IPS-NIHi11 (cell line): ENCODE measurements around the gene PDGFA.

Experiments
- DNase-seq: peaks from one replicate; pipeline ENCODE4 v3.0.0; 2012; ENCODE audit warnings: mixed read lengths, low spot score

Gene PDGFA

DNA sequence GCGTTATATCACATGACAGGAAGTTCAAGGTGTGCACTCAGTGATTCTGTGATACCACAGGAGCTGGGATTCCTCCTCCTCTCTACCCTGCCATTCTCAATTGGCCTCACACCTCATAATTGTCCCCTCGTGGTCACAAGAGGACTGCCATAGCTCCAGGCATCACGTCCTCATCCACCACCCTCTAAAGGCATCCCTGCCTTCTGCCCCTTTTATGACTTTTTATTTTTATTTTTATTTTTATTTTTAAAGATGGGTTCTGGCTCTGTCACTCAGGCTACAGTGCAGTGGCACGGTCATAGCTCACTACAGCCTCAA is 47.0 kb downstream of the PDGFA start:
- no peak for DNase-seq

DNA sequence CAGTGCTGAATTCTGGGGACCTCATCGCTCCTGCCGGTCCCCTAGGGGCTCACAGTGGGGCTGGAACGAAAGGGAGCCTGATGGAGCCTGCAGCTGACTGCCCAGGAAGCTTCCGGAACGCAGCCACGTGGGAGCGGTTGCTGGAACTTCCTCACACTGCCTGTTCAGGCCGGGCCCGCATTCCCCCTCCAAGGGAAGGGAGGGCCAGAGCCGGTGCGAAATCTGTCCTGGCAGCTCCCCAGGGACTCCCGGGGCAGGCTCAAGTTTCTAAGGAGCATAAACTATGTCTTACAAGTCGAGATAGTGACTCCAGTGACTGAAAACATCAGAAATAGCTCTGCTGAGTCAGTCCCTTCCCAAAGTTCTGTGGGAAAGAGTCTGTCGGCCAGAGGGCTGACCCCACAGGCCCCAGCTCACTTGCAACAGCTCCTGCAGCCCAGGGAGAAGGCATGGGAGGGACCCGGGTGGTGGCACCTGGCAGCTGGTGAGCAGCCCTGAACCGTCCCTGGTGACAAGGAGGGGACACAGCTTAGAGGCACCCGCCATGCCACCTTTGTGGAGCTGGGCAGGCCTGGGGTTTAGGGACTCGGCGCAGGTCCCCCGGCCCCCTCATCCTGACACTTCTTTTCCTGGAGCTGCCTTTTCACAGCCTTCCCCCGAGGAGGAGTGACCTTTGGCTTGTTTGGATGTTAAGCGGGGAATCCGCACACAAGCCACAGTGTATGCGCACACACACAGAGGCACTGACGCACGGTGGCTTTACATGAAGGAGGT is 47.6 kb downstream of the PDGFA start:
- DNase-seq = peak; percentile 60

DNA sequence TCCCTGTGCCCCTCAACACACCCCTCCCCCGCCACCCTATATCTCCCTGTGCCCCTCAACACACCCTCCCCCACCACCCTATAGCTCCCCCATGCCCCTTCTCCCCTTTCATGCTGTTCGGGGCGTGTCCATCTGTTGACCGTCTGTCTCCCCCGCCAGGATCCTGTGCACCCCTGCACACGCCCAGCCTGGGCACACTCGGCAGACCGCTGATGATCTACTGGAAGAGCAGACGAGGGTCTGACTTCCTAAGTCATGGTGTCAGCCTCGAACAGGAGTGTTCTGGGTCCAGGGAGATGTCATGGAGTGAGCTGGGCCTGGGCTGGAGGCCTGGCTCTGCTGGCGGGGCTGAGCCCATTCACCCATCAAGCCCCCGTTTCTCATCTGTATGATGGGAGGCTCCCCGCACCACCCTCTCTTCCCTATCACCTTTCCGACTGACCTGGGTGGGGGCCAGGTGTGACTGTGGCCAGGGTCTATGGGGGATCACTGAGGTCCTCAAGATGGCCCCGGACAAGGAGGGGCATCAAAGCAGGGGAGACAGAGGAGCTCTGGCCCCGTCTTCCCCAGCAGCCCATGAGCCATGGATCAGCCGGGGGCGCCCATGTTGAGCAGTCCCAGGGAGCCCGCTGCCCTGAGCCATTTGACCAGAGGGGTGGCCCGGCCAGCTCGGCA is 48.3 kb downstream of the PDGFA start:
- DNase-seq = peak; percentile 17

- DNase-seq = no peak
Measured at GRCh38 chr7:469563-469961, 50.1 kb downstream of the PDGFA start.

DNA sequence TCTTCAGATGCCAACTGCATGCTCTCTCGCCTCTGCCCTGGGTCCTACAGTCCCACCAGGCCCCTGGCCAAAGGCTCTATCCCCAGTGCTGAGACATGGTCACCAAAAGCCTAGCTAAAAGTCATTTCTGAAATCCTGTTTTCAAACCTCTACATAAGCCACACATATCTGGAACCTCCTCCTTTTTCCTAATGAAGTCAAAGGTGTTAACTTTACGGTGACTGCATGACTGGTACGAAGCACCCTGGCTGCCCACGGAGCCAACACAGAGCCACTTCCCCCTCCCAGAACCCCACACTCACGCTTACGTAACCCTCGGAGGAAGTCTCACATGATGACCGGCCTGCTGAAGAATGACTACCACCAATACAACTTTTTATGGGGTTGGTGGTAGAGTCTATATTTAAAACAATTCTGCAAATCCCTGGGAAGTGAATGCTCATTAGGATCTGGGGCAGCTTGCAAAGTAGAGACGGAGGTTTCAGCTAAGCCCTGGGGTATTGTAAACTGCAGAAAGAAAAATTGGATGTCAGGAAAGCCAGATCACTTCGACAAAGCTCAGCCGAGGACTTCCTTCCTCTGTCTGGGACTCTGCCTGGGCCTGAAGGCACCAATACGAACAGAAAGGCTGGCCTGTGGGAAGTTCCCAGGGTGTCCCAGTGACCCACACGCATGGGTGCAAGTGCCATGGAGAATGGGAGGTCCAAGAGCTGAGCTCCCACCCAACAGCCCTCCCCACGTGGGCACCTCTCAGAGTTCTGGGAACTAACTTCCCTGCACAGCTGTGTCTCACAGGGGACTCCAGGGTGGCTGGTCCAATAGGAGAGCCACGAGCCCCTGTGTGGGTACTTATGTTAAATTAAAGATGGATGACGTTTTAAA is 50.7 kb downstream of the PDGFA start:
- DNase-seq = no peak

DNA sequence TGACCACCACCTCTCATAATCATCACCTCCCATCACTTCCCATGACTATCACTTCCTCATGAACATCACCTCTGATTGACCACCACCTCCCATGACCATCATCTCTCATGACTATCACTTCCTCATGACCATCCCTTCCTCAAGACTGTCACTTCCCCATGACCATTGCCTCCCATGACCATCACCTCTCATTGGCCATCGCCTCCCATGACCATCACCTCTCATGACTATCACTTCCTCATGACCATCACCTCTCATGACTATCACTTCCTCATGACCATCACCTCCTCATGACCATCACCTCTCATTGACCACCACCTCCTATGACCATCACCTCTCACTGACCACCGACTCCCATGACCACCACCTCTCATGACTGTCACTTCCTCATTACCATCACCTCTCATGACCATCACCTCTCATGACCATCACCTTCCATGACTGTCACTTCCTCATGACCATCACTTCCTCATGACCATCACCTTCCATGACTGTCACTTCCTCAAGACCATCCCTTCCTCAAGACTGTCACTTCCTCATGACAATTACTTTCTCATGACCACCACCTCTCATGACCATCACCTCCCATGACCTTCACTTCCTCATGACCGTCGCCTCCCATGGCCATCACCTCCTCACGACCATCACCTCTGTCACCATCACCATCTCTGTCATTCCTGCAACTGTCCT is 51.6 kb downstream of the PDGFA start:
- DNase-seq = no peak

DNA sequence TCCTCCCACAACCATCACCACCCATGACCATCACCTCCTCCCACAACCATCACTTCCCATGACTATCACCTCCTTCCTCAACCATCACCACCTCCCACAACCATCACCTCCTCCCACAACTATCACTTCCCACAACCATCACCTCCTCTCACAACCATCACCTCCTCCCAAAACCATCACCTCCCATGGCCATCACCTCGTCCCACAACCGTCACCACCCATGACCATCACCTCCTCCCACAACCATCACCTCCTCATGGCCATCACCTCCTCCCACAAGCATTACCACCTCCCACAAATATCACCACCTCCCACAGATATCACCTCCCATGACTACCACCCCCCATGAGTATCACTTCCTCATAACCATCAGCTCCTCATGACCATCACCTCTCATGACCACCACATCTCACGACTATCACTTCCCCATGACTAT is 52.2 kb downstream of the PDGFA start:
- no peak for DNase-seq

- DNase-seq = no peak
Measured at GRCh38 chr7:466465-467191, 53.0 kb downstream of the PDGFA start.

- DNase-seq = no peak
Measured at GRCh38 chr7:465710-466400, 53.8 kb downstream of the PDGFA start.

GRCh38 chr7:464454-465401 is 54.9 kb downstream of the PDGFA start:
- no peak for DNase-seq

DNA sequence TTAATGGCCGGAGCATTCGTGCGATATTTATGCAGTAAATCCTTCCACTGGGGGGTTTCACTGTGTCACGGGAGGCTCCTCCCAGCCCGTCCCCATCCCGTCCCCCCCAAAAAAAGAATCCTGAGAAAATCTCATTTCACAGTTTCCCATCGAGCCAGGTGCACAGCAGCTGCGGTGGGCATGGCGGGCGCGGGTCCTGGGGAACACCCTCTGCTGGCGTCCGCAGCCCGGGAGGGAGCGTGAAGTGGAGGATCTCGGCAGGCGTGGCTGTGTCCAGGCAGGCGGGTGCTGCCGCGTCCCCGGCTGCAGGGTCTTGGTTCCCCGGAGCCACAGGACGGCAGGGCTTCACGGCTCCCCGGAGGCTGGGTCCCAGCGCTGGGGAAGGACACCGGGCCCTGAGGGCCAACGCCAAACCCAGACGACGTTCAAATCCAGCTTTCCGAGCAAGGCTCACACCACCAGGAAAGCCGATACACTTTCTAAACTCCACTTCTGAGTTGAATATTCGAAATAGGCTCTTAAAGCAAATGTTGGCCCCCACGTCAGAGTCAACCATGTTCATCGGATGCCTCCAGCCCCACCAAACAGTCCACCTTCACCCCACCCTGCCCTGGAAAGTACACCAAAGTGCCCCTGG is 55.7 kb downstream of the PDGFA start:
- no peak for DNase-seq

- DNase-seq = no peak
Measured at GRCh38 chr7:463362-463781, 56.3 kb downstream of the PDGFA start.

GRCh38 chr7:462173-463103 is 57.2 kb downstream of the PDGFA start:
- DNase-seq = peak; percentile 37

- peak; percentile 43 for DNase-seq
Measured at GRCh38 chr7:461453-462172, 58.0 kb downstream of the PDGFA start.

GRCh38 chr7:461117-461452 is 58.6 kb downstream of the PDGFA start:
- no peak for DNase-seq

DNA sequence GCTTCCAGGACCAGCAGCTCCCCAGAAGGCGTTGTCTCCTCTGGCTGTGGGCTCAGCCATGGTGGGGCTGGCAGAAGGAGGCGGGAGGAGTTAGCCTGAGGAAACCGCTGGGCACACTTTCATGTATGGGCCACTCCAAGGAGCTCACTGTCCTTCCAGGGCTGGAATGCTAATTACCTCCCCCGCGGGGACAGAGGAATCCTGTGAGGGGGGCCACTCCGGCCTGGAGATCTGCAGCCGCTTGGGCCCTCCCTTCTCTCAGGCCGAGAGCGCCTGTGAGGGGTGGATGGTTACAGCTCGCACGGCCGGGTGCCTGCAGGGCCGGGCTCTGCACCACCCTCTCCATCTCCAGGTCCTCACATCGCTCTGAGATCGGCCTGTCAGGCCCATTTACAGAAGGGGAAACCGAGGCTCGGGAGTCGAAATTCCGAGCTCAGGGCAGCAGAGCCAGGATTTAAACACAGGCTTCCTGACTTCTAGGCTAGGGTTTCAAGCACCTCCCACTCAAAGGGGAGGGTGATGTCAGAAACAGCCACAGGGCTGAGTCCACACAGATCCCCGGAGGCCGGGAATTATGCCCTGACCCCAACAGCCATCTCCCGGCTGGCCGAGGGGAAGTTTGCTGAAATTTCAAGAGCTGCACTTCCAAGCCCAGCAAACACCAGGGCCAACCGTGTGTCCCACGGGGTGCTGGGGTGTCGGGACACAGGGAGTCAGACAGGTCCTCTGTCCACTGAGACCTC is 59.1 kb downstream of the PDGFA start:
- peak; percentile 79 for DNase-seq
